ENCODE data around the gene MATN1. TPM values are rescaled to one million over a fixed set of nuclear protein-coding genes. Genes with fewer than 3 reads are reported as not detected.

MATN1 gene
- polyA plus RNA-seq, 3 donors = 0.07 TPM; not detected in 2

DNA sequence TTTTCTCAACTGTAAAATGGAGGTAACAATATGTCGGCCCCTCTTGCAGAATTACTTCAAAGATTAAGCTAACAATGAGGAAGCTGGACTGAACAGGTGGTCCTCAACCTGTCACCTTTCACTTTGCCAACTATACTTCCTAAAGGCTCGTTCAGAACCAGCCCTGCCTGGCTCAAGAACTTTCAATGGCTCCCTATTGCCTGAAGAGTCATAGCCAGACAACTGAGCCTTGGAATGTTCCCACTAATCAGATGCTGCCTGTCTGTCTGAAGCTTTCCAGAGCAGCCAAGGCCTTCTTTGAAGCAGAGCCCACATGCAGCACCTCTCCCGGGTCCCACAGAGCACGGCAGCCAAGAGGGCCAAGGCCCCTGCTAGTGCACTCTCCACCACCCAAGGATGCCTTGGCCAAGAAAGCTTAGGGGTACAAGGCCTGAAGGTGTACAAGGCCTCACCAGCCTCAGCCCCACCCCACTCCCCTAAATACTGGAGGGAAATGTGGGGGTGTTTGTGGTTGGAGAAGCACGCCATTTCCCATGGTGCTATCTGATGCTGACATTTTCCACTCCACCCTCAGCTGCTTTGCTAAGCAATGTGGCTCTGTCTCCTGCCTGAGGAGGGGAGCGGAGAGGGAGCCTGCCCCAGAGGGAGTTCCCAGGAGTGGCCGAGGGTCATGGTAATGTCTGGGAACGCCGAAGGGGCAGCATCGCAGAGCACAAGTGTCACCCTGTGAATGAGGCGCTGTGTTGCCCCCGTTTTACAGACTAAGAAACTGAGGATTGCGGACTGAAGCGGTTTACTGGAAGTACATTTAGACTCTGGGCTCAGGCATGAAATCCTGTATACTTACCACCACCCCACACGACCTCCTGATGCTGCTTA is 42.4 kb upstream of the MATN1 start:
- H3K9ac ChIP-seq (ENCODE audit: insufficient read depth, low read length, poor library complexity, severe bottlenecking) = no peak overlapping the region
- Mint-ChIP-seq H3K27ac (peak overlapping the region in 1 of 7 donors; percentile 69), H3K9me3 (no peaks in the 10 kb centered on the region), H3K4me3 (no peak overlapping the region), H3K4me1 (peaks cover 39% of the 10 kb centered on the region), H3K36me3 (peaks cover 0 to 3% of the 10 kb centered on the region in 2 donors), H3K27me3 (ENCODE audit: low read depth in 3 of 3) (peaks cover 3 to 11% (median 8%) of the 10 kb centered on the region in 3 donors)
- 98% methylated on average over 7 of the region's 15 CpGs for WGBS (ENCODE audit: insufficient coverage)
- no peak overlapping the region for H3K4me3 ChIP-seq (replicated peaks in 1 of 3; ENCODE audit: low read depth in 2 of 3, low read length in 3 of 3)
- H2AFZ ChIP-seq (ENCODE audit: insufficient read depth, low read depth, low read length, poor library complexity, severe bottlenecking) = no peak overlapping the region
- no peak for DNase-seq
- H3K27me3 ChIP-seq (ENCODE audit: control insufficient read depth in 2 of 2, insufficient read depth in 2 of 2, low read length in 2 of 2) = no peaks in the 10 kb centered on the region
- no peaks in the 10 kb centered on the region for H3K9me3 ChIP-seq (replicated peaks in 1 of 2; ENCODE audit: control insufficient read depth in 1 of 2, insufficient read depth in 1 of 2, low read length in 2 of 2)
- peaks cover 28 to 32% of the 10 kb centered on the region in 2 donors for H3K4me1 ChIP-seq (ENCODE audit: control insufficient read depth in 1 of 2, insufficient read depth in 2 of 2, low read length in 2 of 2)
- peaks cover 31% of the 10 kb centered on the region for H4K20me1 ChIP-seq (ENCODE audit: insufficient read depth, low read length)
- no peak overlapping the region for H3K27ac ChIP-seq (ENCODE audit: low read depth in 1 of 2, low read length in 2 of 2)
- H3K36me3 ChIP-seq (replicated peaks in 1 of 2; ENCODE audit: control insufficient read depth in 1 of 2, insufficient read depth in 2 of 2, low read length in 2 of 2) = no peaks in the 10 kb centered on the region
- H3K79me2 ChIP-seq (ENCODE audit: insufficient read depth, low read length) = peaks cover 3% of the 10 kb centered on the region
- TF ChIP-seq, protein P1, sequence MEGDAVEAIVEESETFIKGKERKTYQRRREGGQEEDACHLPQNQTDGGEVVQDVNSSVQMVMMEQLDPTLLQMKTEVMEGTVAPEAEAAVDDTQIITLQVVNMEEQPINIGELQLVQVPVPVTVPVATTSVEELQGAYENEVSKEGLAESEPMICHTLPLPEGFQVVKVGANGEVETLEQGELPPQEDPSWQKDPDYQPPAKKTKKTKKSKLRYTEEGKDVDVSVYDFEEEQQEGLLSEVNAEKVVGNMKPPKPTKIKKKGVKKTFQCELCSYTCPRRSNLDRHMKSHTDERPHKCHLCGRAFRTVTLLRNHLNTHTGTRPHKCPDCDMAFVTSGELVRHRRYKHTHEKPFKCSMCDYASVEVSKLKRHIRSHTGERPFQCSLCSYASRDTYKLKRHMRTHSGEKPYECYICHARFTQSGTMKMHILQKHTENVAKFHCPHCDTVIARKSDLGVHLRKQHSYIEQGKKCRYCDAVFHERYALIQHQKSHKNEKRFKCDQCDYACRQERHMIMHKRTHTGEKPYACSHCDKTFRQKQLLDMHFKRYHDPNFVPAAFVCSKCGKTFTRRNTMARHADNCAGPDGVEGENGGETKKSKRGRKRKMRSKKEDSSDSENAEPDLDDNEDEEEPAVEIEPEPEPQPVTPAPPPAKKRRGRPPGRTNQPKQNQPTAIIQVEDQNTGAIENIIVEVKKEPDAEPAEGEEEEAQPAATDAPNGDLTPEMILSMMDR (IDR thresholded peaks at IDR 0.05) = no peak
- intact Hi-C loops (cut with micrococcal nuclease) = no loop called here
- no peak overlapping the region for H3K4me2 ChIP-seq (replicated peaks; ENCODE audit: extremely low read depth, low read length, poor library complexity, severe bottlenecking)

DNA sequence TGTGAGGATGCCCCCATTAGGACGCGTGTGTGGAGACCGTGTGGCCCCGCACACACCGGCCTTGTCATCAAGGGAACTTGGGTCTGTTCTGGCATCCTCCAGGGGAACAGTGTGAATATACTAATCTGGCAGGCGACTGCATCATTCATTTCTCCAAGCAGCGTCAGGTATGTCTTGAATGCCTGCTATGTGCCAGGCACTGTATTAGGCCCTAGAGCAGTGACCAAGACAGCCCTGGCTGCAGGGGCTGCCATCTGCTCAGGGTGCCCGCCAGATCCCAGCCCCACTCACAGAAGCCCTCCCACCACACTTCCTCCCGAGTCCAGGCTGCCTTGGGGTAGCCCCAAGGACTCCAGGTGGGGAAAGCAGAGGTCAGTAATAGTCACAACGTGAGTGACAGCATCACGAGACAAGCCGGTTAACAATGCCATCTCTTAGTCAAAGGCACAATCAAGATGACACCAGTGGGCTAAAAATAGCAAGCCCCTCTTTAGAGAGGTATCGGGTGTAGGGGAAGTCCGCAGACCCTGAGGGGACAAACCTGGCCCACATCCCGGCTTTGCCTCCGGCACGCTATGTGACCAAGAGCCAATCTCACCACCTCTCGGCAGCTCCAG is 41.7 kb upstream of the MATN1 start:
- peaks cover 47% of the 10 kb centered on the region for H3K4me1 Mint-ChIP-seq
- H3K4me3 Mint-ChIP-seq = no peak overlapping the region
- Histone ChIP-seq H3K9ac (ENCODE audit: insufficient read depth, low read length, poor library complexity, severe bottlenecking) (no peak overlapping the region), H3K4me3 (replicated peaks in 1 of 3; ENCODE audit: low read depth in 2 of 3, low read length in 3 of 3) (no peak overlapping the region), H3K27ac (ENCODE audit: low read depth in 1 of 2, low read length in 2 of 2) (no peak overlapping the region), H3K9me3 (replicated peaks in 1 of 2; ENCODE audit: control insufficient read depth in 1 of 2, insufficient read depth in 1 of 2, low read length in 2 of 2) (no peaks in the 10 kb centered on the region), H2AFZ (ENCODE audit: insufficient read depth, low read depth, low read length, poor library complexity, severe bottlenecking) (no peak overlapping the region), H3K4me1 (ENCODE audit: control insufficient read depth in 1 of 2, insufficient read depth in 2 of 2, low read length in 2 of 2) (peaks cover 35 to 39% of the 10 kb centered on the region in 2 donors), H3K79me2 (ENCODE audit: insufficient read depth, low read length) (peaks cover 7% of the 10 kb centered on the region), H3K27me3 (ENCODE audit: control insufficient read depth in 2 of 2, insufficient read depth in 2 of 2, low read length in 2 of 2) (no peaks in the 10 kb centered on the region), H3K36me3 (replicated peaks in 1 of 2; ENCODE audit: control insufficient read depth in 1 of 2, insufficient read depth in 2 of 2, low read length in 2 of 2) (no peaks in the 10 kb centered on the region), H4K20me1 (ENCODE audit: insufficient read depth, low read length) (peaks cover 38% of the 10 kb centered on the region), H3K4me2 (replicated peaks; ENCODE audit: extremely low read depth, low read length, poor library complexity, severe bottlenecking) (no peak overlapping the region)
- peaks cover 0 to 3% of the 10 kb centered on the region in 2 donors for H3K36me3 Mint-ChIP-seq
- no peak for DNase-seq
- no peak overlapping the region for H3K27ac Mint-ChIP-seq
- peaks cover 3 to 11% (median 8%) of the 10 kb centered on the region in 3 donors for H3K27me3 Mint-ChIP-seq (ENCODE audit: low read depth in 3 of 3)
- intact Hi-C loops (cut with micrococcal nuclease) = no loop called here
- TF ChIP-seq, protein P1 (IDR thresholded peaks at IDR 0.05) = no peak
- 94% methylated on average over 17 of the region's 18 CpGs for WGBS (ENCODE audit: insufficient coverage)
- no peaks in the 10 kb centered on the region for H3K9me3 Mint-ChIP-seq

Data from CD14-positive monocyte (primary cell).